Mesenchymal stem cell (in vitro differentiated cells and primary cell): ENCODE results near the gene ACAA1. TPM values are rescaled to one million over a fixed set of nuclear protein-coding genes. Genes with fewer than 3 reads are reported as not detected.
"Not testable (repeated sequence)": the region's sequence is repeated elsewhere in the genome, so short reads cannot be mapped to it uniquely, and the experiment has no call there.

Experiments
- DNase-seq: peaks from one replicate; pipeline ENCODE4 v3.0.0-alpha.2; 2013
- H2AFZ ChIP-seq: one replicate; pipeline ENCODE4 v1.6.1; 2013; ENCODE audit warnings: low read depth, mild to moderate bottlenecking, control low read depth, inconsistent platforms, low read length, moderate library complexity
- H2AK5ac ChIP-seq: 2 replicates; pipeline ENCODE4 v1.6.1; 2013; ENCODE audit warnings: low read length, moderate library complexity, mild to moderate bottlenecking, inconsistent platforms; ENCODE audit not compliant: severe bottlenecking
- H2BK120ac ChIP-seq: one replicate; pipeline ENCODE4 v1.6.1; 2013; ENCODE audit warnings: low read depth, mild to moderate bottlenecking, inconsistent platforms, low read length, moderate library complexity
- H2BK12ac ChIP-seq, 2 experiments: one replicate each; pipeline ENCODE4 v1.6.1; 2013; ENCODE audit warnings: inconsistent platforms in 2 of 2, low read length in 2 of 2, mild to moderate bottlenecking in 2 of 2, moderate library complexity in 2 of 2, control low read depth in 1 of 2
- H2BK15ac ChIP-seq: one replicate; pipeline ENCODE4 v1.6.1; 2013; ENCODE audit warnings: mild to moderate bottlenecking, low read depth, inconsistent platforms; ENCODE audit not compliant: poor library complexity, severe bottlenecking
- H2BK5ac ChIP-seq: 2 replicates; pipeline ENCODE4 v1.6.1; 2013; ENCODE audit warnings: low read depth, mild to moderate bottlenecking, low read length, control low read depth, inconsistent platforms; ENCODE audit not compliant: poor library complexity, severe bottlenecking
- H3K14ac ChIP-seq, 2 experiments: one replicate each; pipeline ENCODE4 v1.6.1; 2013; ENCODE audit warnings: inconsistent platforms in 2 of 2, low read length in 2 of 2, control low read depth in 1 of 2, mild to moderate bottlenecking in 1 of 2, moderate library complexity in 1 of 2
- H3K18ac ChIP-seq, 2 experiments: one replicate each; pipeline ENCODE4 v1.6.1; 2013; ENCODE audit warnings: inconsistent platforms in 2 of 2, low read length in 2 of 2, control low read depth in 1 of 2, low read depth in 1 of 2, mild to moderate bottlenecking in 1 of 2
- H3K23ac ChIP-seq, 2 experiments: one replicate each; pipeline ENCODE4 v1.6.1; 2013; ENCODE audit warnings: inconsistent platforms in 2 of 2, low read length in 2 of 2, mild to moderate bottlenecking in 2 of 2, moderate library complexity in 2 of 2, control low read depth in 1 of 2
- H3K27ac ChIP-seq: 2 replicates; pipeline ENCODE4 v1.5.1; 2013; ENCODE audit warnings: mild to moderate bottlenecking, moderate library complexity, low read length, control low read depth, inconsistent platforms; ENCODE audit not compliant: poor library complexity, severe bottlenecking
- H3K27me3 ChIP-seq, 2 experiments: 2 replicates each; pipeline versions ENCODE4 v1.6.1 to v1.7.0; 2013; ENCODE audit warnings: low read length in 2 of 2, mild to moderate bottlenecking in 2 of 2, moderate library complexity in 2 of 2, control low read depth in 1 of 2, inconsistent platforms in 1 of 2; ENCODE audit not compliant: control insufficient read depth in 1 of 2, insufficient read depth in 1 of 2
- H3K36me3 ChIP-seq, 2 experiments: 2 replicates each; pipeline versions ENCODE4 v1.6.1 to v1.7.0; 2013; ENCODE audit warnings: low read length in 2 of 2, control low read depth in 1 of 2, inconsistent platforms in 1 of 2, low read depth in 1 of 2, mild to moderate bottlenecking in 1 of 2; ENCODE audit not compliant: insufficient read depth in 2 of 2, control insufficient read depth in 1 of 2
- H3K4ac ChIP-seq, 2 experiments: one replicate each; pipeline ENCODE4 v1.6.1; 2013; ENCODE audit warnings: inconsistent platforms in 2 of 2, low read length in 2 of 2, mild to moderate bottlenecking in 2 of 2, moderate library complexity in 2 of 2, control low read depth in 1 of 2, low read depth in 1 of 2
- H3K4me1 ChIP-seq: 2 replicates; pipeline ENCODE4 v1.6.1; 2013; ENCODE audit warnings: low read depth, low read length, control low read depth; ENCODE audit not compliant: control insufficient read depth, insufficient read depth
- H3K4me2 ChIP-seq: 2 replicates; pipeline ENCODE4 v1.6.1; 2013; ENCODE audit warnings: low read length, mild to moderate bottlenecking, inconsistent platforms; ENCODE audit not compliant: poor library complexity, severe bottlenecking
- H3K4me3 ChIP-seq, 2 experiments: 2 replicates each; pipeline versions ENCODE4 v1.5.1 to v1.7.0; 2013; ENCODE audit warnings: low read length in 2 of 2, mild to moderate bottlenecking in 2 of 2, control low read depth in 1 of 2, low read depth in 1 of 2; ENCODE audit not compliant: insufficient read depth in 1 of 2
- H3K79me1 ChIP-seq: replicated peaks from 2 replicates; pipeline ENCODE4 v1.6.1; 2013; ENCODE audit warnings: mild to moderate bottlenecking, control low read depth, low read length, inconsistent platforms; ENCODE audit not compliant: poor library complexity, severe bottlenecking
- H3K9ac ChIP-seq: 2 replicates; pipeline ENCODE4 v1.7.0; 2013; ENCODE audit warnings: mild to moderate bottlenecking, low read length, moderate library complexity
- H3K9me3 ChIP-seq: 2 replicates; pipeline ENCODE4 v1.7.0; 2013; ENCODE audit warnings: mild to moderate bottlenecking, low read length; ENCODE audit not compliant: control insufficient read depth
- H4K8ac ChIP-seq: one replicate; pipeline ENCODE4 v1.6.1; 2013; ENCODE audit warnings: inconsistent platforms, mild to moderate bottlenecking, low read length, moderate library complexity
- H4K91ac ChIP-seq: one replicate; pipeline ENCODE4 v1.6.1; 2013; ENCODE audit warnings: mild to moderate bottlenecking, low read length, inconsistent platforms
- WGBS: methylation state at CpG from one replicate; pipeline ENCODE4 v1.1.7; 2013; ENCODE audit warnings: mixed read lengths; 5-methylcytosine and 5-hydroxymethylcytosine counted together
- small RNA-seq: library from polyadenylated mRNA; stranded (forward); fragments of <200 nt; extraction: miRNeasy Mini kit (QIAGEN cat#:217004); gene quantifications from one replicate; pipeline ENCODE3, GENCODE V24; 2013; ENCODE audit warnings: low read depth

ACAA1 gene

DNA sequence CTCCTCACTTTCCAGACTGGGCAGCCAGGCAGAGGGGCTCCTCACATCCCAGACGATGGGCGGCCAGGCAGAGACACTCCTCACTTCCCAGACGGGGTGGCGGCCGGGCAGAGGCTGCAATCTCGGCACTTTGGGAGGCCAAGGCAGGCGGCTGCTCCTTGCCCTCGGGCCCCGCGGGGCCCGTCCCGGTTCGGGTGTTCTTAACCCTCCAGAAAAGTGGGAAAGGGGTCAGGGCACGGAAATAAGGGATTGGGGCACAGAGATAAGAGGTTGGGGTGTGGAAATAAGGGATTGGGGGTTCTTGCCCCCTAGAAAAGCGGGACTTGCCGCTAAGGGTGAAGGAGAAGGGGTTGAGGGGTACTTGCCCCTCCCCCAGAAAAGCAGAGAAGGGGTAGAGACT lies 54.6 kb downstream of the ACAA1 start:
- not testable (repeated sequence) for H3K36me3 ChIP-seq, H3K27ac ChIP-seq, H2BK5ac ChIP-seq, H4K91ac ChIP-seq, H3K9ac ChIP-seq, H2AFZ ChIP-seq, H2BK15ac ChIP-seq, H3K14ac ChIP-seq, H3K4me1 ChIP-seq, H3K4me2 ChIP-seq, H2BK120ac ChIP-seq, H3K4ac ChIP-seq, DNase-seq, H3K4me3 ChIP-seq, H3K23ac ChIP-seq, H3K9me3 ChIP-seq, H3K79me1 ChIP-seq, H2AK5ac ChIP-seq, H4K8ac ChIP-seq, H3K18ac ChIP-seq, H2BK12ac ChIP-seq, H3K27me3 ChIP-seq
- WGBS: 93% methylated on average over 12 of the region's 16 CpGs

DNA sequence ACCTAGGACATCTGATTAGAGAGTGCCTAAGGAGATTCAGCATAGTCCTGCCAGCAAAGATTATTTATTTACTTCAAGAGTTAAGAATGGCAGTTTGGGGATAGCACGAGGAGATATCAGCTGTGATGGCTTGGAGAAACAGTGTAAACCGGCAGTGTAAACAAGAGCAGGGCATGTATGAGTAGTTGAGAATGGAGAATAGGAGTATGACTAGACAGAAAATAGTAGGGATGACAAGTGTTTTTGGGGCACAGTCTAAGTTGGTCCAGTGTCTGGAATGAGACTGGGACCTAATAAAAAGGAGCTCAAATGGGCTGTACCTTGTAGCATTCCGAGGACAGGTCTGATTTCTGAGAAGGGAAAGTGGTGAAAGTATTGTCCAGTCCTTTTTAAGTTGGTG lies 59.9 kb downstream of the ACAA1 start:
- H3K9ac ChIP-seq, H2BK120ac ChIP-seq, H4K91ac ChIP-seq, H2BK12ac ChIP-seq, H4K8ac ChIP-seq, H3K4ac ChIP-seq, H3K36me3 ChIP-seq, H3K14ac ChIP-seq, DNase-seq, H2BK15ac ChIP-seq, H3K27ac ChIP-seq, H3K4me2 ChIP-seq, H2BK5ac ChIP-seq, H3K9me3 ChIP-seq, H2AFZ ChIP-seq, H3K4me1 ChIP-seq, H3K27me3 ChIP-seq, H3K79me1 ChIP-seq, H3K23ac ChIP-seq, H3K4me3 ChIP-seq, H3K18ac ChIP-seq, H2AK5ac ChIP-seq: not testable (repeated sequence)
- WGBS: 58% methylated on average over 1 of the region's 3 CpGs

Small RNA genes within 50 kb of the gene (small RNA-seq; reads per million reads assigned to genes)
- gene RF00019: not detected
